PC-9 (cell line): ENCODE results near the gene MED26. TPM values are rescaled to one million over a fixed set of nuclear protein-coding genes. Genes with fewer than 3 reads are reported as not detected.

Source experiments
- BruUV-seq: library from RNA; stranded (reverse); fragments of 400-500 nt; replicated peaks from 2 replicates; lab custom pipeline; 2021; lab: Mats Ljungman, UMichigan
- CTCF ChIA-PET: fragments of 300-600 bp; sonication (Branson Sonifier 250); formaldehyde crosslinking; loops from one replicate; lab custom pipeline; 2022; ENCODE audit warnings: antibody characterized with exemption; lab: Charles Lee
- POLR2A ChIA-PET: fragments of 300-600 bp; sonication (Branson Sonifier 250); formaldehyde crosslinking; loops from one replicate; lab custom pipeline; 2022; ENCODE audit warnings: antibody characterized with exemption; ENCODE audit not compliant: unreplicated experiment; lab: Charles Lee
- DNase-seq, 2 experiments: peaks; one replicate each; pipeline versions ENCODE4 v3.0.0 to v3.0.0-alpha.2; 2015 to 2022; ENCODE audit warnings: mixed read lengths in 1 of 2
- H2AFZ ChIP-seq: fragments of 200-600 bp; sonication (generic); 2 replicates; pipeline ENCODE4 v1.8.1; 2017; ENCODE audit warnings: antibody characterized with exemption
- H3F3A ChIP-seq: fragments of 200-600 bp; sonication (generic); 2 replicates; pipeline ENCODE4 v1.8.1; 2017; ENCODE audit warnings: antibody characterized with exemption, mild to moderate bottlenecking, low read depth; ENCODE audit not compliant: insufficient read depth
- H3K27ac ChIP-seq: fragments of 200-600 bp; sonication (generic); 2 replicates; pipeline ENCODE4 v1.6.1; 2016; ENCODE audit warnings: mixed run types
- H3K27me3 ChIP-seq: fragments of 200-600 bp; sonication (generic); 2 replicates; pipeline ENCODE4 v1.6.1; 2016; ENCODE audit warnings: low read depth, mixed run types; ENCODE audit not compliant: insufficient read depth
- H3K36me3 ChIP-seq: fragments of 200-600 bp; sonication (generic); 2 replicates; pipeline ENCODE4 v1.6.1; 2016; ENCODE audit warnings: low read depth, mixed run types
- H3K4me1 ChIP-seq: fragments of 200-600 bp; sonication (generic); replicated peaks from 2 replicates; pipeline ENCODE4 v1.6.1; 2016; ENCODE audit warnings: mixed run types; ENCODE audit not compliant: insufficient read depth
- H3K4me2 ChIP-seq: fragments of 200-600 bp; sonication (generic); 2 replicates; pipeline ENCODE4 v1.6.1; 2017; ENCODE audit warnings: mixed run types
- H3K4me3 ChIP-seq: fragments of 200-600 bp; sonication (generic); 2 replicates; pipeline ENCODE4 v1.6.1; 2016; ENCODE audit warnings: mixed run types
- H3K79me2 ChIP-seq: fragments of 200-600 bp; sonication (generic); 2 replicates; pipeline ENCODE4 v1.6.1; 2017; ENCODE audit warnings: low read depth, mixed run types
- H3K9me2 ChIP-seq: fragments of 200-600 bp; sonication (generic); 2 replicates; pipeline ENCODE4 v1.8.1; 2017; ENCODE audit warnings: mild to moderate bottlenecking; ENCODE audit not compliant: insufficient read depth
- H3K9me3 ChIP-seq: fragments of 200-600 bp; sonication (generic); 2 replicates; pipeline ENCODE4 v1.8.1; 2016; ENCODE audit warnings: low read depth; ENCODE audit not compliant: insufficient read depth
- H4K20me1 ChIP-seq: fragments of 200-600 bp; sonication (generic); 2 replicates; pipeline ENCODE4 v1.8.1; 2017; ENCODE audit not compliant: insufficient read depth
- CTCF ChIP-seq: fragments of 200-600 bp; sonication (generic); conservative IDR thresholded peaks from 2 replicates; pipeline ENCODE4 v1.6.1; 2017; ENCODE audit warnings: mixed run types, antibody characterized with exemption, mild to moderate bottlenecking, moderate library complexity
- EZH2 ChIP-seq: fragments of 200-600 bp; sonication (generic); IDR thresholded peaks from 2 replicates; pipeline ENCODE4 v1.8.0; 2017; ENCODE audit warnings: antibody characterized with exemption, low read depth
- intact Hi-C: fragments of 100-400 bp; cut with micrococcal nuclease; formaldehyde crosslinking; loops from one replicate; pipeline ENCODE4 v1.10.0; 2022; ENCODE audit not compliant: unreplicated experiment
- total RNA-seq: library from RNA; stranded (reverse); gene quantifications from 2 replicates; pipeline ENCODE4 v1.2.3, GENCODE V29; 2021

MED26 gene
- total RNA-seq, 1 experiment from 2014 or later, result 11.9 TPM

GRCh38 chr19:16611121-16611520, 16.9 kb downstream of the MED26 start:
- H2AFZ ChIP-seq, result no peak overlapping the region
- TF ChIP-seq CTCF (no peak), EZH2 (no peak)
- H3K79me2 ChIP-seq, result peaks cover 98% of the 10 kb centered on the region
- H3K4me2 ChIP-seq, result no peak overlapping the region
- no TSS peak for BruUV-seq
- peaks cover 16% of the 10 kb centered on the region for H3K4me1 ChIP-seq
- no peaks in the 10 kb centered on the region for H3K36me3 ChIP-seq
- ChIA-PET POLR2A (no interaction called here), CTCF (interaction anchor here (0.7 kb wide), 1 partner anchor 35 kb away, joined by 3 read pairs; no protein-coding TSS in a partner anchor)
- H4K20me1 ChIP-seq, result peaks cover 95% of the 10 kb centered on the region
- no peaks in the 10 kb centered on the region for H3K27me3 ChIP-seq
- H3K27ac ChIP-seq, result no peak overlapping the region
- H3K4me3 ChIP-seq, result no peak overlapping the region
- DNase-seq, result no peak
- peaks cover 23% of the 10 kb centered on the region for H3F3A ChIP-seq
- H3K9me2 ChIP-seq, result no peaks in the 10 kb centered on the region
- H3K9me3 ChIP-seq, result no peaks in the 10 kb centered on the region
- intact Hi-C loops, result no loop called here

- H3K4me2 ChIP-seq, result no peak overlapping the region
- H3K27me3 ChIP-seq, result no peaks in the 10 kb centered on the region
- intact Hi-C loops, result no loop called here
- BruUV-seq, result no TSS peak
- ChIA-PET POLR2A (interaction anchor here (0.5 kb wide), 1 partner anchor 63 kb away, joined by 4 read pairs; no protein-coding TSS in a partner anchor), CTCF (interaction anchor here (0.7 kb wide), 1 partner anchor 215 kb away, joined by 5 read pairs; no protein-coding TSS in a partner anchor)
- H3K79me2 ChIP-seq, result peaks cover 98% of the 10 kb centered on the region
- no peak for TF ChIP-seq CTCF
- no peak for TF ChIP-seq EZH2
- no peak for DNase-seq
- no peak overlapping the region for H3K27ac ChIP-seq
- peaks cover 95% of the 10 kb centered on the region for H4K20me1 ChIP-seq
- H3K4me3 ChIP-seq, result no peak overlapping the region
- no peaks in the 10 kb centered on the region for H3K9me2 ChIP-seq
- H3K4me1 ChIP-seq, result peaks cover under 1% of the 10 kb centered on the region
- H3K9me3 ChIP-seq, result no peaks in the 10 kb centered on the region
- H3K36me3 ChIP-seq, result no peaks in the 10 kb centered on the region
- H3F3A ChIP-seq, result peaks cover 23% of the 10 kb centered on the region
- no peak overlapping the region for H2AFZ ChIP-seq
Measured at GRCh38 chr19:16609511-16610200, 18.3 kb downstream of the MED26 start.

- H4K20me1 ChIP-seq, result peaks cover 95% of the 10 kb centered on the region
- ChIA-PET POLR2A (no interaction called here), CTCF (no interaction called here)
- H2AFZ ChIP-seq, result no peak overlapping the region
- DNase-seq, result no peak
- peaks cover 23% of the 10 kb centered on the region for H3F3A ChIP-seq
- intact Hi-C loops, result no loop called here
- H3K36me3 ChIP-seq, result no peaks in the 10 kb centered on the region
- H3K27me3 ChIP-seq, result no peaks in the 10 kb centered on the region
- TF ChIP-seq EZH2 (no peak), CTCF (no peak)
- peaks cover 96% of the 10 kb centered on the region for H3K79me2 ChIP-seq
- no peaks in the 10 kb centered on the region for H3K4me1 ChIP-seq
- H3K9me3 ChIP-seq, result no peaks in the 10 kb centered on the region
- H3K9me2 ChIP-seq, result no peaks in the 10 kb centered on the region
- no peak overlapping the region for H3K4me3 ChIP-seq
- no peak overlapping the region for H3K27ac ChIP-seq
- H3K4me2 ChIP-seq, result no peak overlapping the region
- BruUV-seq, result no TSS peak
Measured at GRCh38 chr19:16608290-16608739, 19.7 kb downstream of the MED26 start.
